ENCODE results near the gene AGBL4.

Gene AGBL4

DNA sequence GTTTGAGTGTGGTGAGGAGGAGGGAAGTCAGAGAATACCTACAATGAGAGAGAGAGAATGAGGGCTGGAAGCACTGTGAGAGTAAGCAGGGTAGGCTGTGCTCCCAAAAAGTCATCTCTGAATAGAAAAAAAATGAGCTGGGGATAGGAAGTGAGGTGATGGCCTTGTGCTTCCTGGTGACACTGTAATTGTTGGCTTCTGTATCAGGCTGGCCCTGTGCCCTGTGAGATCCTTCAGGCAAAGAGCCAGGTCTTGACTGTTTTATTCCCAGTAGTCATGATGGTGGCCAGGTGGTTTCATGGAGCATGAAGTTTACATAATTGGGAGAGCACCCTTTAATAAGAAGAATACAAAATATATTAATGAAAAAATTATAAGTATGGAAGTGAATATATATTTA is 1531.4 kb downstream of the AGBL4 start:
- intact Hi-C loops (cut with DNase I): no loop called here
- DNase-seq: no peak

GRCh38 chr1:48488721-48489120 is 1535.0 kb downstream of the AGBL4 start:
- intact Hi-C loops (cut with DNase I): no loop called here
- DNase-seq: no peak

Data from posterior cingulate gyrus (tissue), 11 donors.